K562 (cell line): ENCODE measurements around the gene CLPSL2. TPM values are rescaled to one million over a fixed set of nuclear protein-coding genes. Genes with fewer than 3 reads are reported as not detected.

Source experiments
- ARID4B ChIP-seq: sonication (generic); formaldehyde crosslinking; IDR thresholded peaks from 2 replicates; pipeline ENCODE4 v1.8.0; 2022; ENCODE audit warnings: mild to moderate bottlenecking, missing genetic modification reagents
- ASH1L ChIP-seq: fragments of 450-650 bp; IDR thresholded peaks from 2 replicates; pipeline ENCODE4 v1.6.1; 2018; ENCODE audit warnings: borderline replicate concordance, mild to moderate bottlenecking, low read depth; ENCODE audit not compliant: partially characterized antibody
- ATF3 ChIP-seq, 2 experiments: fragments of 450-650 bp in 1 of 2; sonication (generic) in 1 of 2; formaldehyde crosslinking in 1 of 2; IDR thresholded peaks in 1 of 2; conservative IDR thresholded peaks in 1 of 2; 2 replicates each; pipeline versions ENCODE4 v1.6.1 to v1.8.1; 2016 to 2023; ENCODE audit warnings: mild to moderate bottlenecking in 2 of 2, moderate library complexity in 2 of 2, inconsistent platforms in 1 of 2, missing genetic modification reagents in 1 of 2
- HDAC1 ChIP-seq, 2 experiments: fragments of 450-650 bp; IDR thresholded peaks; 2 replicates each; pipeline ENCODE4 v1.6.1; 2016 to 2017; ENCODE audit warnings: inconsistent platforms in 1 of 2, mild to moderate bottlenecking in 1 of 2, moderate library complexity in 1 of 2
- JUN ChIP-seq, 2 experiments: sonication (generic) in 1 of 2; formaldehyde crosslinking in 1 of 2; IDR thresholded peaks; 2 replicates each; pipeline versions ENCODE4 v1.6.1 to v1.8.0; 2012 to 2022; ENCODE audit warnings: borderline replicate concordance in 2 of 2, mild to moderate bottlenecking in 2 of 2, improper control_type of control experiment in 1 of 2, low read depth in 1 of 2, low read length in 1 of 2, missing genetic modification reagents in 1 of 2
- NFYB ChIP-seq: IDR thresholded peaks from 2 replicates; pipeline ENCODE4 v1.6.1; 2011; ENCODE audit warnings: mild to moderate bottlenecking, moderate library complexity; ENCODE audit not compliant: insufficient read length; ENCODE audit errors: extremely low read depth
- PURB ChIP-seq: sonication (generic); formaldehyde crosslinking; IDR thresholded peaks from 2 replicates; pipeline ENCODE4 v1.9.0; 2021; ENCODE audit warnings: low read depth, mild to moderate bottlenecking, missing genetic modification reagents
- RHOXF2B ChIP-seq: fragments of 250-450 bp; sonication (Bioruptor Pico); conservative IDR thresholded peaks from 2 replicates; pipeline ENCODE4 v1.5.1; 2021
- STAT5B ChIP-seq: fragments of 250-450 bp; sonication (Bioruptor Pico); IDR thresholded peaks from 2 replicates; pipeline ENCODE4 v1.8.0; 2021; ENCODE audit warnings: mild to moderate bottlenecking, inconsistent platforms
- TCF7 ChIP-seq: sonication (generic); IDR thresholded peaks from 2 replicates; pipeline ENCODE4 v1.6.1; 2016; ENCODE audit warnings: antibody characterized with exemption, borderline replicate concordance
- polyA plus RNA-seq, 8 experiments: library from polyadenylated mRNA; depleted of rRNA in 4 of 8; stranded (reverse) in 5 of 8; unstranded in 3 of 8; fragments of >200 nt; fragmentation: Nextera tagmentation in 2 of 8; fragmentation: Illumina TruSeq in 1 of 8; extraction: Ambion mirVana in 2 of 8; extraction: Trizol in 1 of 8; gene quantifications; 2 replicates each; pipeline versions ENCODE4 v1.2.1 to v1.2.3, GENCODE V29; 2011 to 2014; ENCODE audit warnings: inconsistent platforms in 1 of 8, missing spikeins in 1 of 8
- total RNA-seq, 7 experiments: library from RNA; depleted of rRNA in 6 of 7; stranded (reverse); fragments of >200 nt in 6 of 7; fragmentation: Illumina TruSeq in 2 of 7; extraction: Trizol in 2 of 7; gene quantifications; 2 replicates each; pipeline versions ENCODE4 v1.2.1 to v1.2.3, GENCODE V29; 2011 to 2021; ENCODE audit warnings: low replicate concordance in 1 of 7
- TF ChIP-seq, protein P1 (sequence below), 2 experiments: fragments of 450-650 bp; formaldehyde crosslinking in 1 of 2; IDR thresholded peaks; 2 replicates each; pipeline versions ENCODE4 v1.4.0 to v1.6.1; 2014 to 2020; ENCODE audit warnings: mild to moderate bottlenecking in 2 of 2, borderline replicate concordance in 1 of 2, low read depth in 1 of 2

Gene CLPSL2
- total and polyA plus RNA-seq, 9 of the 15 experiments (the other 6 are each of a cell fraction or from before 2014, with no cell fraction given): not detected

GRCh38 chr6:35731736-35732532, 44.5 kb upstream of the CLPSL2 start (continued):
- TF ChIP-seq ARID4B (CRISPR knock-in tag): peak; percentile 84
- peak; percentile 28; the same call in 1 of the 2 replicates for TF ChIP-seq JUN (IDR thresholded peaks at IDR 0.05; ENCODE audit: borderline replicate concordance, low read depth, low read length)
- TF ChIP-seq JUN (CRISPR knock-in tag; IDR thresholded peaks at IDR 0.05; ENCODE audit: borderline replicate concordance): peak; percentile 54; the same call in 1 of the 2 replicates
- peak; percentile 93 for TF ChIP-seq TCF7
- TF ChIP-seq ASH1L: no peak
- no peak for TF ChIP-seq NFYB
- 0 out of 2 replicates have a peak, but pooled peaks have one; percentile 19 for TF ChIP-seq ATF3 (IDR thresholded peaks at IDR 0.05)
- no peak for TF ChIP-seq ATF3 (CRISPR knock-in tag; conservative IDR thresholded peaks at IDR 0.05)
- TF ChIP-seq RHOXF2B (CRISPR knock-in tag): no peak
- no peak for TF ChIP-seq STAT5B (CRISPR knock-in tag)
- TF ChIP-seq HDAC1 (IDR thresholded peaks at IDR 0.05): peak in 1 of 2 experiments; percentile 90; a peak in 2 of 4 replicates
- TF ChIP-seq, protein P1, sequence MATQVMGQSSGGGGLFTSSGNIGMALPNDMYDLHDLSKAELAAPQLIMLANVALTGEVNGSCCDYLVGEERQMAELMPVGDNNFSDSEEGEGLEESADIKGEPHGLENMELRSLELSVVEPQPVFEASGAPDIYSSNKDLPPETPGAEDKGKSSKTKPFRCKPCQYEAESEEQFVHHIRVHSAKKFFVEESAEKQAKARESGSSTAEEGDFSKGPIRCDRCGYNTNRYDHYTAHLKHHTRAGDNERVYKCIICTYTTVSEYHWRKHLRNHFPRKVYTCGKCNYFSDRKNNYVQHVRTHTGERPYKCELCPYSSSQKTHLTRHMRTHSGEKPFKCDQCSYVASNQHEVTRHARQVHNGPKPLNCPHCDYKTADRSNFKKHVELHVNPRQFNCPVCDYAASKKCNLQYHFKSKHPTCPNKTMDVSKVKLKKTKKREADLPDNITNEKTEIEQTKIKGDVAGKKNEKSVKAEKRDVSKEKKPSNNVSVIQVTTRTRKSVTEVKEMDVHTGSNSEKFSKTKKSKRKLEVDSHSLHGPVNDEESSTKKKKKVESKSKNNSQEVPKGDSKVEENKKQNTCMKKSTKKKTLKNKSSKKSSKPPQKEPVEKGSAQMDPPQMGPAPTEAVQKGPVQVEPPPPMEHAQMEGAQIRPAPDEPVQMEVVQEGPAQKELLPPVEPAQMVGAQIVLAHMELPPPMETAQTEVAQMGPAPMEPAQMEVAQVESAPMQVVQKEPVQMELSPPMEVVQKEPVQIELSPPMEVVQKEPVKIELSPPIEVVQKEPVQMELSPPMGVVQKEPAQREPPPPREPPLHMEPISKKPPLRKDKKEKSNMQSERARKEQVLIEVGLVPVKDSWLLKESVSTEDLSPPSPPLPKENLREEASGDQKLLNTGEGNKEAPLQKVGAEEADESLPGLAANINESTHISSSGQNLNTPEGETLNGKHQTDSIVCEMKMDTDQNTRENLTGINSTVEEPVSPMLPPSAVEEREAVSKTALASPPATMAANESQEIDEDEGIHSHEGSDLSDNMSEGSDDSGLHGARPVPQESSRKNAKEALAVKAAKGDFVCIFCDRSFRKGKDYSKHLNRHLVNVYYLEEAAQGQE (IDR thresholded peaks at IDR 0.05; ENCODE audit: borderline replicate concordance): no peak
- TF ChIP-seq, protein P1 (CRISPR knock-in tag; IDR thresholded peaks at IDR 0.05; ENCODE audit: low read depth): no peak
- no peak for TF ChIP-seq PURB (CRISPR knock-in tag)
